ENCODE measurements around the gene TRIM67. TPM values are rescaled to one million over a fixed set of nuclear protein-coding genes. Genes with fewer than 3 reads are reported as not detected.

The TRIM67 gene
- total RNA-seq, 1 experiment from 2014 or later, result 0.54 TPM

DNA sequence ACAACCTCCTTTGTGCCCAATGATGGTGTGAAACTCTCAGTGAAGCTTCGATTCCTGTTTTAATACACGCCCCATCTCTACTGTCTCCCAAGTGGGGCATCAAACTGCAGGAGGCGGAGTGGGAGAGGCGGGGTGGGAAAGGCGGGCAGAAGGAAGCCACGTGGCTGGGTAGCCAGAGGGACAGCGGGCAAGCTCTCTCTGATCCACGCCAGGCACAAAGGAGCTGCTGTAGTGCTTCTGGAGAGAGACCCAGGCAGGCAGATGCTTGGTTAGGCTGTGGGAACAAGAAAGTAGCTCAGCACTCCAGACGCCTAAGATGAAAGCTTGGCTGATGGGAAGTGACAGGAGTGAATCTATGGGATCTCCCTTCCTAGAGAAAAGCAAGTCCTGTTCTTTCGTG, 25.7 kb downstream of the TRIM67 start:
- Mint-ChIP-seq H3K36me3 (ENCODE audit: insufficient read depth, unreplicated experiment) (no peaks in the 10 kb centered on the region), H3K9me3 (ENCODE audit: unreplicated experiment) (no peaks in the 10 kb centered on the region), H3K27ac (ENCODE audit: unreplicated experiment) (no peak overlapping the region), H3K27me3 (ENCODE audit: insufficient read depth, unreplicated experiment) (no peaks in the 10 kb centered on the region), H3K4me3 (ENCODE audit: unreplicated experiment) (no peak overlapping the region), H3K4me1 (ENCODE audit: low read depth, unreplicated experiment) (no peaks in the 10 kb centered on the region)
- ChIA-PET POLR2A (no interaction called here), CTCF (no interaction called here)
- peaks cover 10% of the 10 kb centered on the region; the same call in 1 of the 2 replicates for H3K4me1 ChIP-seq
- no peak for DNase-seq
- peaks cover 9% of the 10 kb centered on the region for H3K9me3 ChIP-seq
- TF ChIP-seq, protein P1, sequence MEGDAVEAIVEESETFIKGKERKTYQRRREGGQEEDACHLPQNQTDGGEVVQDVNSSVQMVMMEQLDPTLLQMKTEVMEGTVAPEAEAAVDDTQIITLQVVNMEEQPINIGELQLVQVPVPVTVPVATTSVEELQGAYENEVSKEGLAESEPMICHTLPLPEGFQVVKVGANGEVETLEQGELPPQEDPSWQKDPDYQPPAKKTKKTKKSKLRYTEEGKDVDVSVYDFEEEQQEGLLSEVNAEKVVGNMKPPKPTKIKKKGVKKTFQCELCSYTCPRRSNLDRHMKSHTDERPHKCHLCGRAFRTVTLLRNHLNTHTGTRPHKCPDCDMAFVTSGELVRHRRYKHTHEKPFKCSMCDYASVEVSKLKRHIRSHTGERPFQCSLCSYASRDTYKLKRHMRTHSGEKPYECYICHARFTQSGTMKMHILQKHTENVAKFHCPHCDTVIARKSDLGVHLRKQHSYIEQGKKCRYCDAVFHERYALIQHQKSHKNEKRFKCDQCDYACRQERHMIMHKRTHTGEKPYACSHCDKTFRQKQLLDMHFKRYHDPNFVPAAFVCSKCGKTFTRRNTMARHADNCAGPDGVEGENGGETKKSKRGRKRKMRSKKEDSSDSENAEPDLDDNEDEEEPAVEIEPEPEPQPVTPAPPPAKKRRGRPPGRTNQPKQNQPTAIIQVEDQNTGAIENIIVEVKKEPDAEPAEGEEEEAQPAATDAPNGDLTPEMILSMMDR (IDR thresholded peaks at IDR 0.05; ENCODE audit: insufficient read depth in 1 of 2, low read depth in 1 of 2, low read length in 1 of 2, severe bottlenecking in 1 of 2, unreplicated experiment in 1 of 2), result no peak
- BruUV-seq (replicated peaks), result no TSS peak
- intact Hi-C loops (cut with micrococcal nuclease; ENCODE audit: unreplicated experiment), result no loop called here
- H3K36me3 ChIP-seq (ENCODE audit: control insufficient read depth, insufficient read depth, low read length), result no peaks in the 10 kb centered on the region
- no peak overlapping the region for H3K4me3 ChIP-seq (ENCODE audit: low read depth, low read length)
- no peaks in the 10 kb centered on the region; the same call in 1 of the 2 replicates for H3K27me3 ChIP-seq (replicated peaks; ENCODE audit: control insufficient read depth, insufficient read depth, low read length)

- Mint-ChIP-seq H3K4me3 (ENCODE audit: unreplicated experiment) (no peak overlapping the region), H3K36me3 (ENCODE audit: insufficient read depth, unreplicated experiment) (no peaks in the 10 kb centered on the region), H3K27me3 (ENCODE audit: insufficient read depth, unreplicated experiment) (no peaks in the 10 kb centered on the region), H3K4me1 (ENCODE audit: low read depth, unreplicated experiment) (peaks cover under 1% of the 10 kb centered on the region), H3K27ac (ENCODE audit: unreplicated experiment) (no peak overlapping the region), H3K9me3 (ENCODE audit: unreplicated experiment) (peaks cover 2% of the 10 kb centered on the region)
- Histone ChIP-seq H3K36me3 (ENCODE audit: control insufficient read depth, insufficient read depth, low read length) (no peaks in the 10 kb centered on the region), H3K27me3 (replicated peaks; ENCODE audit: control insufficient read depth, insufficient read depth, low read length) (no peaks in the 10 kb centered on the region; the same call in 1 of the 2 replicates), H3K9me3 (peaks cover 9% of the 10 kb centered on the region), H3K4me3 (ENCODE audit: low read depth, low read length) (no peak overlapping the region), H3K4me1 (peaks cover 10% of the 10 kb centered on the region; the same call in 1 of the 2 replicates)
- DNase-seq, result no peak
- TF ChIP-seq, protein P1 (IDR thresholded peaks at IDR 0.05; ENCODE audit: insufficient read depth in 1 of 2, low read depth in 1 of 2, low read length in 1 of 2, severe bottlenecking in 1 of 2, unreplicated experiment in 1 of 2), result no peak
- no TSS peak for BruUV-seq (replicated peaks)
- ChIA-PET POLR2A (no interaction called here), CTCF (no interaction called here)
- intact Hi-C loops (cut with micrococcal nuclease; ENCODE audit: unreplicated experiment), result no loop called here
These were observed 26.2 kb downstream of the TRIM67 start for GRCh38 chr1:231188072-231188471.

DNA sequence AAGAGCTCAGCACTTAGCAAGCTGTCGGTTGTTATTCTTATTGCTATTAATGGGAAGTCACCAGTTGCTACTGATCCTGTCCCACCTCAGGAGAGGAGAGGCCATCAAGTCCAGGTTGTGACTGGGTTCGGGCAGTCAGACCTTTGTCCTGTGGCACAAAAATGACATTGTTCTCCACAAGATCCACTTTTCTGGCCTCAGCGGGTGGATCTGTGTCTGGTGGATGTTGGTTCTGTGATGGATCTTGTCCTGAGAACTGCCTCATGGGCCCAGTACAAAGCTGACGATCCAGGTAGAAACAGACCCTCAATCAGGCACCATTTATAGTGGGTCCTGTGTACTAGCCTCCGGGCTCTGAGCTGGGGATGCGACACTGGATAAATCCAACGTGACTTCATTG, 26.9 kb downstream of the TRIM67 start:
- Histone ChIP-seq H3K27me3 (replicated peaks; ENCODE audit: control insufficient read depth, insufficient read depth, low read length) (no peaks in the 10 kb centered on the region; the same call in 1 of the 2 replicates), H3K4me3 (ENCODE audit: low read depth, low read length) (no peak overlapping the region), H3K36me3 (ENCODE audit: control insufficient read depth, insufficient read depth, low read length) (no peaks in the 10 kb centered on the region), H3K9me3 (peaks cover 9% of the 10 kb centered on the region), H3K4me1 (peaks cover 10% of the 10 kb centered on the region; the same call in 1 of the 2 replicates)
- Mint-ChIP-seq H3K9me3 (ENCODE audit: unreplicated experiment) (peaks cover 9% of the 10 kb centered on the region), H3K4me3 (ENCODE audit: unreplicated experiment) (no peak overlapping the region), H3K36me3 (ENCODE audit: insufficient read depth, unreplicated experiment) (peaks cover 3% of the 10 kb centered on the region), H3K27ac (ENCODE audit: unreplicated experiment) (no peak overlapping the region), H3K27me3 (ENCODE audit: insufficient read depth, unreplicated experiment) (no peaks in the 10 kb centered on the region), H3K4me1 (ENCODE audit: low read depth, unreplicated experiment) (peaks cover 7% of the 10 kb centered on the region)
- intact Hi-C loops (cut with micrococcal nuclease; ENCODE audit: unreplicated experiment), result no loop called here
- BruUV-seq (replicated peaks), result no TSS peak
- CTCF ChIA-PET, result no interaction called here
- TF ChIP-seq, protein P1 (IDR thresholded peaks at IDR 0.05; ENCODE audit: insufficient read depth in 1 of 2, low read depth in 1 of 2, low read length in 1 of 2, severe bottlenecking in 1 of 2, unreplicated experiment in 1 of 2), result no peak
- no peak for DNase-seq
- POLR2A ChIA-PET, result no interaction called here

All from Caco-2 (cell line).